HG02763 (cell line): ENCODE measurements around the gene PPP2R3C.
"Not testable (repeated sequence)": the region's sequence is repeated elsewhere in the genome, so short reads cannot be mapped to it uniquely, and the experiment has no call there.

Source experiments
- ATAC-seq: cut with Tn5 transposase; IDR thresholded peaks from one replicate; pipeline ENCODE4 v1.9.1; 2021; ENCODE audit warnings: mild to moderate bottlenecking, moderate library complexity; ENCODE audit not compliant: unreplicated experiment

The PPP2R3C gene

DNA sequence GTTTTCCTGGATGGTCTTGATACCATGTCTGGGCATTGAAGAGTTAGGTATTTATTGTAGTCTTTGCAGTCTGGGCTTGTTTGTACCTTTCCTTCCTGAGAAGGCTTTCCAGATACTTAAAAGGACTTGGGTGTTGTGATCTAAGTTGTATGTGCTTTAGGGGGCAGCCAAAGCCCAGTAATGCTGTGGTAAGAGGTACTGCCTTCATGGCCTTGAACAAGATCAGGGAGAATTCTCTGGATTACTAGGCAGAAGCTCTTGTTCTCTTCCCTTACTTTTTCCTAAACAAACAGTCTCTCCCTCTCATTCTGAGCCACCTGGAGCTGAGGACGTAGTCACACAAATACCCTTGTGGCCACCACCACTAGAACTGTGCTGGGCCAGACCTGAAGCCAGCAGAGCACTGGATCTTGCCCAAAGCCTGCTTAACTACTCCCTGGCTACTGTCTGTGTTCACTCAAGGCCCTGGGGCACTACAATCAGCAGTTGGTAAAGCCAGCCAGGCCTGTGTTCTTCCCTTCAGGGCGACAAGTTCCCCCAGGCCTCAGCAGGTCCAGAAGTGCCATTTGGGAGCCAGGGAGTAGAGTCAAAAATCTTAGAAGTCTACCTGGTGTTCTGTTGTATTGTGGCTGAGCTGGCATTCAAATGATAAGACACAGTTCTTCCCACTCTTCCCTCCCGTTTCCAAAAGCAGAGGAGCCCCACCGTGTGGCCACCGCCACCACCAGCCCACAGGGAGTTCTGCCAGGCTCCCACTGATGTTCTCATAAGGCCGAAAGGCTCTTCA, 11.9 kb upstream of the PPP2R3C start:
- ATAC-seq, result no peak

DNA sequence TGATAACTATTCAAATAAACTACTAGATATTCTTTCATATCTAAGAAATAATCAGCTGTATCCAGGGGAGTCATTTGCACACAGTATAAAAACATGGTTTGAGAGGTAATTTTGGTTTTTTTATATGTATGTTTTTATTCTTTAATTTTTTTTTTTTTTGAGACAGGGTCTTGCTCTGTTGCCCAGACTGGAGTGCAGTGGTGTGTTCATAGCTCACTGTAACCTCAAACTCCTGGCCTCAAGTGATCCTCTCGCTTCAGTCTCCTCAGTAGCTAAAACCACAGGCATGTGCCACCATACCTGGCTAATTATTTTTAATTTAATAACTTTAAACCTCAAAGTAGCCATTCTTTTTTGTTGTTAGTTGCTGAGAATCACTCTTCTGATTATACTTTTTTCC, 2.3 kb upstream of the PPP2R3C start:
- ATAC-seq, result no peak

GRCh38 chr14:35123388-35123703, 1.6 kb upstream of the PPP2R3C start:
- no peak for ATAC-seq

DNA sequence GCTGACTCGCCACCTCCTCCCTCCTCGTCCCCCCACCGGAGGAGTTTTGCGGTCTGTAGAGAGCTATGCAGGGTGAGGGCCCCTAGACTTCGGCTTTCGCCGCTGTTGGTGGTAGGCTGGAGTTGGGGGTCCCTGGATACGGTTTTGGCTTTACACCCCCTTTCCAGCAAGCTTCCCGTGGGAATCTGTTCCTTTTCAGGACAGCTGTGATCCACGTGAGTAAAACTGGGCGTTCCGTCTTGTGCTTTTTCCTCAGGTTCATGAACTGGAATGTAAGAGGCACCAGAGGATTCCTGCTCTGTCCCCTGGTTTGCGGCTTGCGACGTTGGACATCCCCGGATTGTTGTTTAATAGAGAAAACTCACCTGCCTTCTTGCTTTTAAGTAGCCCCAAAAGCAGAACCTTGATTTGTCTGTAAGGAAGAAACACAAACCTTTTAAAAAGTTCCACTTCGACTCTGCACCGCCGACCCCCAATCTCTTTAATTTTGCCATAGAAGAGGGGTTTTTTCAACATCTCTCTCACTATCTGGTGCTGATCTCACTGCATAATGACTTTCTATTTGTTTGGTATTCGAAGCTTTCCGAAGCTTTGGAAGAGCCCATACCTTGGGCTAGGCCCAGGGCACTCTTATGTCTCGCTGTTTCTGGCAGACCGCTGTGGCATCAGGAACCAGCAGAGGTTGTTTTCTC, 1.1 kb upstream of the PPP2R3C start:
- peak; percentile 33 for ATAC-seq

DNA sequence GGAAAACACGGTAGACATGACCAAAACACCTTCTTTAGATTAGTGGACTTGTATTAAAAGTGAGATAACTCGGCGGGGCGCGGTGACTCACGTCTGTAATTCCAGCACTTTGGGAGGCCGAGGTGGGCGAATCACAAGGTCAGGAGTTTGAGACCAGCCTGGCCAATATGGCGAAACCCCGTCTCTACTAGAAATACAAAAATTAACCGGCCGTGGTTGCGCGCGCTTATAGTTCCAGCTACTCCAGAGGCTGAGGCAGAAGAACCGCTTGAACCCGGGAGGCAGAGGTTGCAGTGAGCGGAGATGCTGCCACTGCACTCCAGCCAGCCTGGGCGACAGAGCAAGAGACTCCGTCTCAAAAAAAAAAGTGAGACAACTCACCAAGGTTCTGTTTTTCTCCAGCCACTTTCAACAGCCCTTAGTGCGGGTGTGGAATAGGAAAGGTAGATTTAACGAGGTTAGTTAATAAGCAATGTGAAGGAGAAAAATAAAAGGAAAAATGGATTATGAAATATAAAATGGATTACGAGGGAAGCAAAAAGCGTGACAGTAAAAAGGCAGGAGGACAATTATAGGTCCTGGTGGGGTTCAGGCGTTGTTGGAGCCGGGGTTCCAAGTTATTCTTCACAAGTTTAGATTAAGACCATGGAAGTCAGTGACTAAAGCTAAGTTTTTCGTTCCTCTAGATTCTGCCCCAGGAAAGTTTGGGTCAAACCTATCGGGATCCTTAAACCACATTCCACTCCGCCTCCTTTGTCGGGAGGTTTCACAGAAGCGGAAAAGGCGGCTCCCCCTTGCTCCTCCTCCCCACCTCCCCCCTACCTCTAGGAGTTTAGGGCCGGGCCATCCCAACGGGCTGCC, 534 bp downstream of the PPP2R3C start:
- ATAC-seq, result no peak

DNA sequence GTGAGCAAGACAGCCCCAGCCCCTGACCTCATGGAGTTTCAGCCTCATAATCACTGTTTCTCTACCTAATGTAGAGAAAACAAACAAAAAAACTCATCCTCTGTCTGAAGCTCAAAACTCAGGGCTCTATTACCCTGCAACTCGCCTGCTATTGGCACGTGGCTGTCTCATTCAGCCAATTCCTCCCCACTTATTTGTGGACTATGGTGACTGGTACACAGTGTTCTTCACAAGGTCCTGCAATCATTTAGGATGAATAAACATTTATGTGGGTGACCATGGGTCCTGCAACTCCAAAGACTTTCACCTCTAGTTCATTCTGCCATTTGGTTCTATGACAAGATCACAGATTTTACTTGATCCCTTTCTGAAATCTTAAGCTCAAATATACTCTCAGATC, 4.7 kb downstream of the PPP2R3C start:
- ATAC-seq, result no peak

GRCh38 chr14:35116242-35116641, 5.5 kb downstream of the PPP2R3C start:
- ATAC-seq, result no peak

- ATAC-seq, result no peak
These were observed 7.8 kb downstream of the PPP2R3C start for GRCh38 chr14:35114036-35114435.

DNA sequence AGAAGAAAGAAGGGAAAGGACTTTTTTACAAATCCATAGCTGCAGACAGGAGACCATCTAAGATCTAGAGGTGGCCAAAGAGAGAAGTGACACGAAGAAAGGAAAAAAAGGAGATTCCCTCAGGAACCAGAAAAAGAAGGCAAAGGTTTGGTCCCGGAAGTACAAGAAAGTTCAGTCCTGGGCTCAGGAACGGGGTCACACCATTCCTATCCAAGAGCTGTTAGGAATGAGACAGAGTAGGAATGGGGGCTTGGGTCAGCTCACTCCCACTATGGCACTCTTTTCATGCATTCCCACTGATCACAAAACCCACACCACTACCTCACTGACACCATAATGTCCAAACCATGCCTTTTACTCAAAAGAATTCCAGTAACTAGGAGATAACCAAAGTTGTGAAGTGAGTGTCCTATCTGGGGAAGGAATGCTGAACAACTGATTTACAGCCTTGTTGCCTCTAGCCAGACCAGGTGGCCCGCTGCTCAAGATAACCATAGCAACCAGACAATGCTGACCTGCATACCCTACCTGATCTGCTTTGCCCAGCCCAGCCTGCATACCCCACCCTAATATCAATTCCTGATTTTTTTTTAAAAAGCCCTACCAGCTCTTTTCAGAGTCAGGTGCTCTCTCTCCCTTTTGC, 8.4 kb downstream of the PPP2R3C start:
- ATAC-seq, result no peak

DNA sequence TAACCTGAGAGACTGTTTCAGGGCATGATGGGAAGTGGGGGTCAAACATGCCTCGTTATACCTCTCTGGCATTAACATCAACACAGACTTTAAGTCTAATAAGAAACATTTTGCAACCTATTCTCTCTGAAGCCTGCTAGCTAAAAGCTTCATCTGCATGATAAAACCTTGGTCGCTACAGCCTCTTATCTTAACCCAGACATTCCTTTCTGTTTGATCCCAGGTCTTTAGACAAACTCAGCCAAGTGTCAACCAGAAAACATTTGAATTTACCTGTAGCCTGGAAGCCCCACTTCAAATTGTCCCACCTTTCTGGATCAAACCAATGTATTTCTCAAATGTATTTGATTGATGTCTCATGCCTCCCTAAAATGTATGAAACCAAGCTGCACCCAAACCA, 9.1 kb downstream of the PPP2R3C start:
- no peak for ATAC-seq

DNA sequence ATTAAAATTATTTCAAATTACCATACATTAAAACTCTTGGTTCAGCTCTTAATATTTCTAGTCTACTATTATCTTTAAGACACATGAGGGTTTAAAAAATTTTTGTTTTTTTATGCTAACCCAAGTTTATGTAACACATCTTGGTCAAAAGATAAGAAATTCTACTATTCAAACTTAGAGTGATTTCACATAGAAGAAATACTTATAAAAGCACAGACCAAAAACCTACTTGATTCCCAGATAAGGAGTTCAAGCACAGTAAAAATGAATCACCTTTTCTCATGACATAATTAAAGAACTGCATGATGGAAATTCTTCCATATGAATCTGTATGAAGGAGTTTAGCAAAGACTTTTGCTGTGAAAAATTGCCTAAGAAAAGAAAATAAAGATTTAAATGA, 13.9 kb downstream of the PPP2R3C start:
- ATAC-seq, result no peak

DNA sequence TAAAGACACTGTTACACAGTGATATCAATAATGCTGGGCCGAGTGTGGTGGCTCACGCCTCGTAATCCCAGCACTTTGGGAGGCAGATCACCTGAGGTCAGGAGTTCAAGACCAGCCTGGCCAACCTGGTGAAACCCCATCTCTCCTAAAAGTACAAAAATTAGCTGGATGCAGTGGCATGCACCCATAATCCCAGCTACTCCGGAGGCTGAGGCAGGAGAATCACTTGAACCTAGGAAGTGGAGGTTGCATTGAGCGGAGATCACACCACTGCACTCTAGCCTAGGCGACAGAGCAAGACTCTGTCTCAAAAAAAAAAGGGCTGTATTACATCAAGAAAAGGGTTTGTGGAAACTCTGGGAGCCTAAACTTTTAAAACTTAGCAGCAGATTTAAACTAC, 27.1 kb downstream of the PPP2R3C start:
- not testable (repeated sequence) for ATAC-seq

GRCh38 chr14:35088514-35088913, 33.3 kb downstream of the PPP2R3C start:
- ATAC-seq, result no peak

- no peak for ATAC-seq
These were observed 36.3 kb downstream of the PPP2R3C start for GRCh38 chr14:35085441-35085840.

DNA sequence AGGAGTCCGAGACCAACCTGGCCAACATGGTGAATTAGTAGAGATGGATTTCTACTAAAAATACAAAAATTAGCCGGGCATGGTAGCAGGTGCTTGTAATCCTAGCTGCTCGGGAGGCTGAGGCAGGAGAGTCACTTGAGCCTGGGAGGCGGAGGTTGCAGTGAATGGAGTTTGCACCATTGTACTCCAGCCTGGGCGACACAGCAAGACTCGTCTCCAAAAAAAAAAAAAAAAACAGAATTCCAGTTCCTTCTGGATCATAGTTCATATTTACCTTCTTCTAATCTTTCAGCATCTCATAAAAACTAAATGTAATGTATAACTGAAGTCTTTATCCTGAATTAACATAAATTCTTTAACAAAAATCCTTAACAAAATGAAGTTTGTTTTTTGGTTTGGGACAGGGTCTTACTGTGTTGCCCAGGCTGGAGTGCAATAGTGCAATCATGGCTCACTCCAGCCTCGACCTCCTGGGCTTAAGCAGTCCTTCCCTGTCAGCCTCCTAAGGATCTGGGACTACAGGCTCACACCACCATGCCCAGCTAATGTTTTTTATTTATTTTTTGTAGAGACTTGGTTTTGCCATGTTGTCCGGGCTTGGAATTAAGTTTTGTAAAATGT, 38.1 kb downstream of the PPP2R3C start:
- ATAC-seq, result no peak

- no peak for ATAC-seq
These were observed 42.0 kb downstream of the PPP2R3C start for GRCh38 chr14:35079742-35080141.

DNA sequence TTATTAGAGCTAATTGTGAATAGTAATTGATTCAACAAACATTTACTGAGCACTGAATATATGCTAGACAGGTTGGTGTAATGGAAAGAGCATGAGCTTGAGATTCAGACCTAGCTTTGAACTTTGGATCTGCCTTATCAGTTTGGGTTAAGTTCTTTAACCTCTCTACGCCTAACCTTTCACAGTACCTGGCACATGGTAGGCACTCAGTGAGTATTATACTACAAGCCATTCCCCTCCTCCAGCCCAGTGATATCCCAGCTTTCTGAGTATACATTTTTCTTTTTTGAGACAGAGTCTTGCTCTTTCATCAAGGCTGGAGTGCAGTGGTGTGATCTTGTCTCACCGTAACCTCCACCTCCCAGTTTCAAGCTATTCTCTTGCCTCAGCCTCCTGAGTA, 43.7 kb downstream of the PPP2R3C start:
- no peak for ATAC-seq

GRCh38 chr14:35073486-35073885, 48.3 kb downstream of the PPP2R3C start:
- no peak for ATAC-seq

GRCh38 chr14:35072226-35072625, 49.6 kb downstream of the PPP2R3C start:
- ATAC-seq, result no peak

- ATAC-seq, result no peak
These were observed 53.4 kb downstream of the PPP2R3C start for GRCh38 chr14:35068238-35069012.
